Spleen (tissue), 7 donors: ENCODE results near the gene SLC29A3.

Source experiments
- POLR2AphosphoS5 ChIP-seq, 3 donors: sonication (generic); formaldehyde crosslinking; IDR thresholded peaks; one replicate each; pipeline ENCODE4 v1.5.1; 2017; ENCODE audit warnings: antibody characterized with exemption in 3 of 3
- TF ChIP-seq, protein P1 (sequence below), 11 experiments: fragments of 200-600 bp in 7 of 11; fragments of 450-650 bp in 4 of 11; sonication (generic) in 4 of 11; IDR thresholded peaks in 8 of 11; conservative IDR thresholded peaks in 3 of 11; 1 replicate in 7 of 11; 2 replicates in 4 of 11; pipeline versions ENCODE4 v1.4.0 to v1.8.0; 2016 to 2021; ENCODE audit warnings: antibody characterized with exemption in 11 of 11, inconsistent platforms in 4 of 11, mild to moderate bottlenecking in 1 of 11
- donor health status: DM: no; HTN: no; CAD: no; lungs with moderate emphysema.
- donor health status: DM: no; HTN: no; CAD: no.
- donor health status: DM: no; HTN: no; CAD: no.

- TF ChIP-seq, protein P1, sequence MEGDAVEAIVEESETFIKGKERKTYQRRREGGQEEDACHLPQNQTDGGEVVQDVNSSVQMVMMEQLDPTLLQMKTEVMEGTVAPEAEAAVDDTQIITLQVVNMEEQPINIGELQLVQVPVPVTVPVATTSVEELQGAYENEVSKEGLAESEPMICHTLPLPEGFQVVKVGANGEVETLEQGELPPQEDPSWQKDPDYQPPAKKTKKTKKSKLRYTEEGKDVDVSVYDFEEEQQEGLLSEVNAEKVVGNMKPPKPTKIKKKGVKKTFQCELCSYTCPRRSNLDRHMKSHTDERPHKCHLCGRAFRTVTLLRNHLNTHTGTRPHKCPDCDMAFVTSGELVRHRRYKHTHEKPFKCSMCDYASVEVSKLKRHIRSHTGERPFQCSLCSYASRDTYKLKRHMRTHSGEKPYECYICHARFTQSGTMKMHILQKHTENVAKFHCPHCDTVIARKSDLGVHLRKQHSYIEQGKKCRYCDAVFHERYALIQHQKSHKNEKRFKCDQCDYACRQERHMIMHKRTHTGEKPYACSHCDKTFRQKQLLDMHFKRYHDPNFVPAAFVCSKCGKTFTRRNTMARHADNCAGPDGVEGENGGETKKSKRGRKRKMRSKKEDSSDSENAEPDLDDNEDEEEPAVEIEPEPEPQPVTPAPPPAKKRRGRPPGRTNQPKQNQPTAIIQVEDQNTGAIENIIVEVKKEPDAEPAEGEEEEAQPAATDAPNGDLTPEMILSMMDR (IDR thresholded peaks at IDR 0.05 in 8 of 11, conservative IDR thresholded peaks at IDR 0.05 in 3 of 11): no peak
- no peak for TF ChIP-seq POLR2AphosphoS5 (IDR thresholded peaks at IDR 0.05)
Observed at GRCh38 chr10:71378336-71379117, 59.5 kb downstream of the SLC29A3 start.
